H9 (cell line): ENCODE measurements around the gene KHK. TPM values are rescaled to one million over a fixed set of nuclear protein-coding genes. Genes with fewer than 3 reads are reported as not detected.

ENCODE experiments used
- DNase-seq: peaks from one replicate; pipeline ENCODE4 v3.0.0-alpha.2; 2017
- H2AFZ ChIP-seq: one replicate; pipeline ENCODE4 v1.6.1; 2013; ENCODE audit warnings: mild to moderate bottlenecking, low read length, control low read depth, moderate library complexity
- H2AK5ac ChIP-seq: 2 replicates; pipeline ENCODE4 v1.6.1; 2013; ENCODE audit warnings: low read length, control low read depth, mixed read lengths; ENCODE audit not compliant: insufficient read length
- H2BK120ac ChIP-seq: one replicate; pipeline ENCODE4 v1.6.1; 2013; ENCODE audit warnings: low read depth, mild to moderate bottlenecking, low read length, control low read depth, inconsistent platforms; ENCODE audit not compliant: poor library complexity, severe bottlenecking
- H2BK12ac ChIP-seq: 2 replicates; pipeline ENCODE4 v1.6.1; 2013; ENCODE audit warnings: low read length, control low read depth, mixed read lengths, low read depth; ENCODE audit not compliant: insufficient read length
- H2BK15ac ChIP-seq: 2 replicates; pipeline ENCODE4 v1.6.1; 2013; ENCODE audit warnings: low read depth, low read length, control low read depth
- H2BK20ac ChIP-seq: one replicate; pipeline ENCODE4 v1.6.1; 2013; ENCODE audit warnings: low read depth, mild to moderate bottlenecking, low read length, control low read depth, inconsistent platforms; ENCODE audit not compliant: poor library complexity, severe bottlenecking
- H2BK5ac ChIP-seq: 2 replicates; pipeline ENCODE4 v1.6.1; 2013; ENCODE audit warnings: low read length, control low read depth, mixed read lengths; ENCODE audit not compliant: insufficient read length
- H3K14ac ChIP-seq: 2 replicates; pipeline ENCODE4 v1.6.1; 2013; ENCODE audit warnings: low read length, control low read depth; ENCODE audit not compliant: insufficient read depth
- H3K18ac ChIP-seq: 2 replicates; pipeline ENCODE4 v1.6.1; 2013; ENCODE audit warnings: low read depth, mild to moderate bottlenecking, mixed read lengths, low read length, control low read depth; ENCODE audit not compliant: insufficient read length
- H3K23ac ChIP-seq: 2 replicates; pipeline ENCODE4 v1.6.1; 2013; ENCODE audit warnings: low read length, control low read depth, mixed read lengths, low read depth; ENCODE audit not compliant: insufficient read length
- H3K23me2 ChIP-seq: 2 replicates; pipeline ENCODE4 v1.6.1; 2013; ENCODE audit warnings: low read depth, mild to moderate bottlenecking, mixed read lengths, low read length, control low read depth; ENCODE audit not compliant: insufficient read length, poor library complexity, severe bottlenecking
- H3K27ac ChIP-seq: 2 replicates; pipeline ENCODE4 v1.5.1; 2013; ENCODE audit warnings: low read length, control low read depth, mixed read lengths, low read depth; ENCODE audit not compliant: insufficient read length
- H3K27me3 ChIP-seq: 2 replicates; pipeline ENCODE4 v1.6.1; 2013; ENCODE audit warnings: low read length, control low read depth, inconsistent platforms; ENCODE audit not compliant: insufficient read depth
- H3K4ac ChIP-seq: 2 replicates; pipeline ENCODE4 v1.6.1; 2013; ENCODE audit warnings: low read depth, mild to moderate bottlenecking, control low read depth, inconsistent platforms, low read length, moderate library complexity
- H3K4me1 ChIP-seq: 2 replicates; pipeline ENCODE4 v1.6.1; 2013; ENCODE audit warnings: low read length, control low read depth, inconsistent platforms; ENCODE audit not compliant: insufficient read depth
- H3K4me2 ChIP-seq: 2 replicates; pipeline ENCODE4 v1.6.1; 2013; ENCODE audit warnings: low read length, control low read depth, mixed read lengths; ENCODE audit not compliant: insufficient read length, insufficient read depth
- H3K56ac ChIP-seq: 2 replicates; pipeline ENCODE4 v1.6.1; 2013; ENCODE audit warnings: low read depth, mild to moderate bottlenecking, mixed read lengths, low read length, control low read depth; ENCODE audit not compliant: insufficient read length
- H3K79me1 ChIP-seq: 2 replicates; pipeline ENCODE4 v1.6.1; 2013; ENCODE audit warnings: low read depth, mild to moderate bottlenecking, moderate library complexity, low read length, control low read depth, inconsistent platforms; ENCODE audit not compliant: insufficient read depth, poor library complexity, severe bottlenecking
- H3K79me2 ChIP-seq: 2 replicates; pipeline ENCODE4 v1.6.1; 2013; ENCODE audit warnings: low read length, control low read depth, inconsistent platforms; ENCODE audit not compliant: insufficient read depth
- H3K9ac ChIP-seq: 2 replicates; pipeline ENCODE4 v1.6.1; 2013; ENCODE audit warnings: low read length, control low read depth, mixed read lengths; ENCODE audit not compliant: insufficient read length; ENCODE audit errors: extremely low read depth
- H3K9me3 ChIP-seq: one replicate; pipeline ENCODE4 v1.6.1; 2013; ENCODE audit warnings: low read depth, low read length, inconsistent platforms; ENCODE audit not compliant: control insufficient read depth
- H3T11ph ChIP-seq: one replicate; pipeline ENCODE4 v1.6.1; 2013; ENCODE audit warnings: mild to moderate bottlenecking, low read length, control low read depth, inconsistent platforms
- H4K20me1 ChIP-seq: one replicate; pipeline ENCODE4 v1.6.1; 2013; ENCODE audit not compliant: control insufficient read depth, insufficient read length, insufficient read depth
- H4K5ac ChIP-seq: 2 replicates; pipeline ENCODE4 v1.6.1; 2013; ENCODE audit warnings: low read depth, mild to moderate bottlenecking, mixed read lengths, low read length, control low read depth; ENCODE audit not compliant: insufficient read length
- H4K8ac ChIP-seq: replicated peaks from 2 replicates; pipeline ENCODE4 v1.6.1; 2013; ENCODE audit warnings: low read length, control low read depth, mixed read lengths, low read depth; ENCODE audit not compliant: insufficient read length
- H4K91ac ChIP-seq: 2 replicates; pipeline ENCODE4 v1.6.1; 2013; ENCODE audit warnings: low read depth, mild to moderate bottlenecking, moderate library complexity, mixed read lengths, low read length, control low read depth; ENCODE audit not compliant: insufficient read length
- H3K27ac Mint-ChIP-seq, 3 experiments: 2 replicates in 2 of 3; 3 replicates in 1 of 3; pipeline ENCODE4 v1.8.0; 2020 to 2021; ENCODE audit warnings: mixed read lengths in 3 of 3, mild to moderate bottlenecking in 1 of 3, moderate library complexity in 1 of 3
- H3K27me3 Mint-ChIP-seq: 2 replicates; pipeline ENCODE4 v1.8.0; 2021; ENCODE audit warnings: low read depth, mild to moderate bottlenecking, moderate library complexity, mixed read lengths
- H3K36me3 Mint-ChIP-seq, 3 experiments: 2 replicates in 2 of 3; 3 replicates in 1 of 3; pipeline ENCODE4 v1.8.0; 2020 to 2021; ENCODE audit warnings: low read depth in 3 of 3, mixed read lengths in 3 of 3; ENCODE audit not compliant: insufficient read depth in 1 of 3
- H3K4me1 Mint-ChIP-seq, 2 experiments: 2 replicates each; pipeline ENCODE4 v1.8.0; 2020; ENCODE audit warnings: mixed read lengths in 2 of 2
- H3K4me3 Mint-ChIP-seq, 2 experiments: 2 replicates in 1 of 2; 3 replicates in 1 of 2; pipeline ENCODE4 v1.8.0; 2020 to 2021; ENCODE audit warnings: mild to moderate bottlenecking in 2 of 2, mixed read lengths in 2 of 2, moderate library complexity in 1 of 2
- H3K9me3 Mint-ChIP-seq, 2 experiments: 2 replicates in 1 of 2; 3 replicates in 1 of 2; pipeline ENCODE4 v1.8.0; 2020; ENCODE audit warnings: mild to moderate bottlenecking in 2 of 2, mixed read lengths in 2 of 2, moderate library complexity in 1 of 2
- CTCF ChIP-seq: fragments of 200-600 bp; sonication (generic); conservative IDR thresholded peaks from 3 replicates; pipeline ENCODE4 v1.8.0; 2021; ENCODE audit warnings: antibody characterized with exemption, mild to moderate bottlenecking
- WGBS: extraction: QIAGEN DNeasy Blood & Tissue Kit; methylation state at CpG from one replicate; pipeline ENCODE4 v1.1.7; 2013; ENCODE audit warnings: missing lambda C conversion rate, low lambda C conversion rate, mixed read lengths; ENCODE audit not compliant: insufficient read length; ENCODE audit errors: extremely low coverage; 5-methylcytosine and 5-hydroxymethylcytosine counted together
- total RNA-seq: library from RNA; stranded (reverse); gene quantifications from 2 replicates; pipeline ENCODE4 v1.2.1, GENCODE V29; 2021

KHK gene
- total RNA-seq, 1 experiment from 2014 or later: 12.1 TPM

GRCh38 chr2:27079233-27080139 lies 7.1 kb upstream of the KHK start:
- Histone ChIP-seq H4K91ac (no peak overlapping the region), H3T11ph (no peak overlapping the region), H2AFZ (no peak overlapping the region), H2BK15ac (no peak overlapping the region), H4K5ac (no peak overlapping the region), H3K79me2 (no peaks in the 10 kb centered on the region), H2BK12ac (no peak overlapping the region), H2AK5ac (no peak overlapping the region), H2BK120ac (no peak overlapping the region), H3K9me3 (no peaks in the 10 kb centered on the region), H3K4me2 (no peak overlapping the region), H3K23me2 (no peaks in the 10 kb centered on the region), H3K18ac (no peak overlapping the region), H3K9ac (no peak overlapping the region), H3K27ac (no peak overlapping the region), H3K4me1 (no peaks in the 10 kb centered on the region), H3K56ac (no peak overlapping the region), H3K27me3 (no peaks in the 10 kb centered on the region), H3K79me1 (no peaks in the 10 kb centered on the region), H4K20me1 (no peaks in the 10 kb centered on the region), H2BK20ac (no peak overlapping the region), H3K14ac (no peak overlapping the region), H4K8ac (no peak overlapping the region), H3K4ac (no peak overlapping the region), H2BK5ac (no peak overlapping the region), H3K23ac (no peak overlapping the region)
- peaks cover 18 to 40% of the 10 kb centered on the region in 2 experiments for H3K4me1 Mint-ChIP-seq
- H3K27ac Mint-ChIP-seq: no peak overlapping the region; a peak in 1 of 7 replicates
- no peaks in the 10 kb centered on the region for H3K36me3 Mint-ChIP-seq
- no peak overlapping the region for H3K4me3 Mint-ChIP-seq
- H3K9me3 Mint-ChIP-seq: no peaks in the 10 kb centered on the region
- no CpG with 5 or more reads among the region's 14 CpGs for WGBS
- DNase-seq: no peak
- no peak for TF ChIP-seq CTCF
- H3K27me3 Mint-ChIP-seq: peaks cover 19% of the 10 kb centered on the region
